Neural cell (in vitro differentiated cells): ENCODE results near the gene CASKIN1. TPM values are rescaled to one million over a fixed set of nuclear protein-coding genes. Genes with fewer than 3 reads are reported as not detected.

Experiments used
- H2AFZ ChIP-seq: fragments of 200-600, 300-800 bp; sonication (generic), shearing (Covaris generic); 2 replicates; pipeline ENCODE4 v1.6.0; 2014; ENCODE audit warnings: low read depth, mild to moderate bottlenecking, antibody characterized with exemption, low read length, moderate library complexity
- H3F3A ChIP-seq: fragments of 200-600 bp; shearing (Covaris generic); 2 replicates; pipeline ENCODE4 v1.6.1; 2016; ENCODE audit warnings: mild to moderate bottlenecking, moderate library complexity, mixed read lengths, antibody characterized with exemption, low read length; ENCODE audit not compliant: insufficient read depth, poor library complexity, severe bottlenecking
- H3K27ac ChIP-seq: fragments of 200-600, 300-800 bp; sonication (generic), shearing (Covaris generic); 2 replicates; pipeline ENCODE4 v1.5.1; 2014; ENCODE audit warnings: mild to moderate bottlenecking, low read length, moderate library complexity
- H3K27me3 ChIP-seq: fragments of 300-800, 200-600 bp; sonication (generic), shearing (Covaris generic); 2 replicates; pipeline ENCODE4 v1.6.0; 2014; ENCODE audit warnings: mild to moderate bottlenecking, low read depth, low read length, moderate library complexity; ENCODE audit not compliant: insufficient read depth
- H3K36me3 ChIP-seq: fragments of 300-800, 200-600 bp; sonication (generic), shearing (Covaris generic); 2 replicates; pipeline ENCODE4 v1.5.1; 2014; ENCODE audit warnings: mild to moderate bottlenecking, antibody characterized with exemption, low read length, moderate library complexity; ENCODE audit not compliant: insufficient read depth
- H3K4me2 ChIP-seq: fragments of 300-800, 200-600 bp; sonication (generic), shearing (Covaris generic); 2 replicates; pipeline ENCODE4 v1.6.0; 2014; ENCODE audit warnings: mild to moderate bottlenecking, low read length
- H3K4me3 ChIP-seq: fragments of 300-800, 200-600 bp; sonication (generic), shearing (Covaris generic); 2 replicates; pipeline ENCODE4 v1.5.1; 2014; ENCODE audit warnings: mild to moderate bottlenecking, low read length, moderate library complexity
- H3K79me2 ChIP-seq: fragments of 200-600 bp; shearing (Covaris generic); replicated peaks from 2 replicates; pipeline ENCODE4 v1.6.0; 2014; ENCODE audit warnings: mild to moderate bottlenecking, low read length, moderate library complexity; ENCODE audit not compliant: insufficient read depth
- H3K9ac ChIP-seq: fragments of 300-800, 200-600 bp; sonication (generic), shearing (Covaris generic); 2 replicates; pipeline ENCODE4 v1.6.1; 2016; ENCODE audit warnings: mild to moderate bottlenecking, low read length, mixed read lengths
- H3K9me2 ChIP-seq: fragments of 200-600 bp; shearing (Covaris generic); 2 replicates; pipeline ENCODE4 v1.6.1; 2016; ENCODE audit warnings: mild to moderate bottlenecking, low read length, mixed read lengths; ENCODE audit not compliant: insufficient read depth
- H3K9me3 ChIP-seq: fragments of 200-600, 300-800 bp; sonication (generic), shearing (Covaris generic); 2 replicates; pipeline ENCODE4 v1.6.1; 2016; ENCODE audit warnings: mild to moderate bottlenecking, mixed run types, low read length, moderate library complexity, mixed read lengths
- H4K20me1 ChIP-seq: fragments of 200-600 bp; shearing (Covaris generic); 2 replicates; pipeline ENCODE4 v1.6.1; 2016; ENCODE audit warnings: mild to moderate bottlenecking, mixed run types; ENCODE audit not compliant: insufficient read depth
- CTCF ChIP-seq: fragments of 450-650 bp; IDR thresholded peaks from 2 replicates; pipeline ENCODE4 v1.5.1; 2014; ENCODE audit warnings: antibody characterized with exemption, mild to moderate bottlenecking, moderate library complexity; ENCODE audit not compliant: poor library complexity, severe bottlenecking
- EP300 ChIP-seq: fragments of 450-650 bp; conservative IDR thresholded peaks from 2 replicates; pipeline ENCODE4 v1.6.1; 2014; ENCODE audit warnings: antibody characterized with exemption, mild to moderate bottlenecking, moderate library complexity; ENCODE audit not compliant: poor library complexity, severe bottlenecking
- EZH2 ChIP-seq: fragments of 200-600, 300-800 bp; shearing (Covaris generic), sonication (generic); IDR thresholded peaks from 2 replicates; pipeline ENCODE4 v1.6.1; 2014; ENCODE audit warnings: antibody characterized with exemption, low read length, borderline replicate concordance, mild to moderate bottlenecking; ENCODE audit not compliant: insufficient read depth, poor library complexity, severe bottlenecking
- MXI1 ChIP-seq: fragments of 450-650 bp; conservative IDR thresholded peaks from 2 replicates; pipeline ENCODE4 v1.6.1; 2014; ENCODE audit warnings: antibody characterized with exemption, mild to moderate bottlenecking; ENCODE audit not compliant: poor library complexity, severe bottlenecking
- POLR2AphosphoS5 ChIP-seq: IDR thresholded peaks from 2 replicates; pipeline ENCODE4 v1.6.1; 2012
- RAD21 ChIP-seq: fragments of 450-650 bp; conservative IDR thresholded peaks from 2 replicates; pipeline ENCODE4 v1.6.1; 2014; ENCODE audit warnings: antibody characterized with exemption, mild to moderate bottlenecking, moderate library complexity
- REST ChIP-seq: IDR thresholded peaks from 2 replicates; pipeline ENCODE4 v1.6.1; 2012; ENCODE audit warnings: borderline replicate concordance
- SMC3 ChIP-seq: fragments of 450-650 bp; conservative IDR thresholded peaks from 2 replicates; pipeline ENCODE4 v1.6.1; 2014; ENCODE audit warnings: antibody characterized with exemption, mild to moderate bottlenecking, moderate library complexity; ENCODE audit not compliant: poor library complexity
- TAF1 ChIP-seq: IDR thresholded peaks from 2 replicates; pipeline ENCODE4 v1.6.1; 2012; ENCODE audit warnings: low read depth
- polyA minus RNA-seq: library from RNA; depleted of rRNA, polyadenylated mRNA; stranded (reverse); fragments of >200 nt; gene quantifications from 2 replicates; pipeline ENCODE4 v1.2.3, GENCODE V29; 2014
- polyA plus RNA-seq: library from polyadenylated mRNA; depleted of rRNA; stranded (reverse); fragments of >200 nt; gene quantifications from 2 replicates; pipeline ENCODE4 v1.2.3, GENCODE V29; 2014

The CASKIN1 gene
- polyA plus RNA-seq: 10.3 and 12.3 TPM in 2 replicates
- 16.8 and 31.2 TPM in 2 replicates for polyA minus RNA-seq

GRCh38 chr16:2196162-2196980 is at the start of gene CASKIN1:
CASKIN1 (minus strand) TSS chr16:2196605; CDS start chr16:2196432, 173 bp downstream.
- H3K27ac ChIP-seq: no peak within 1 kb of the TSS
- peak within 1 kb of the TSS; percentile 76 for H3K4me3 ChIP-seq
- H3K9ac ChIP-seq: peak within 1 kb of the TSS; percentile 73
- no peaks in the 10 kb centered on the region for H3K36me3 ChIP-seq
- H3F3A ChIP-seq: no peaks in the 10 kb centered on the region
- H3K79me2 ChIP-seq: peaks cover 2% of the 10 kb centered on the region
- H3K9me3 ChIP-seq: no peaks in the 10 kb centered on the region
- H4K20me1 ChIP-seq: no peaks in the 10 kb centered on the region
- no peak within 1 kb of the TSS for H2AFZ ChIP-seq
- peaks cover 3% of the 10 kb centered on the region for H3K27me3 ChIP-seq
- peak within 1 kb of the TSS; percentile 80 for H3K4me2 ChIP-seq
- H3K9me2 ChIP-seq: no peaks in the 10 kb centered on the region
- TF ChIP-seq POLR2AphosphoS5 (no peak), SMC3 (no peak), TAF1 (no peak), RAD21 (no peak)

GRCh38 chr16:2244926-2245795 is 48.8 kb upstream of the CASKIN1 start:
- H3K27me3 ChIP-seq: no peaks in the 10 kb centered on the region
- no peak overlapping the region for H3K27ac ChIP-seq
- no peak overlapping the region for H3K4me3 ChIP-seq
- H2AFZ ChIP-seq: no peak overlapping the region
- H4K20me1 ChIP-seq: no peaks in the 10 kb centered on the region
- H3K79me2 ChIP-seq: peaks cover 4% of the 10 kb centered on the region
- H3K9me3 ChIP-seq: no peaks in the 10 kb centered on the region
- H3K4me2 ChIP-seq: no peak overlapping the region
- H3K36me3 ChIP-seq: no peaks in the 10 kb centered on the region
- H3K9me2 ChIP-seq: no peaks in the 10 kb centered on the region
- TF ChIP-seq POLR2AphosphoS5 (no peak), TAF1 (no peak), SMC3 (no peak), RAD21 (no peak)
- no peak overlapping the region for H3K9ac ChIP-seq
- no peaks in the 10 kb centered on the region for H3F3A ChIP-seq

- no peak overlapping the region for H3K4me2 ChIP-seq
- peaks cover 4% of the 10 kb centered on the region for H3K79me2 ChIP-seq
- H4K20me1 ChIP-seq: no peaks in the 10 kb centered on the region
- H3F3A ChIP-seq: no peaks in the 10 kb centered on the region
- H3K9me3 ChIP-seq: no peaks in the 10 kb centered on the region
- H3K9ac ChIP-seq: no peak overlapping the region
- H3K27ac ChIP-seq: no peak overlapping the region
- no peak overlapping the region for H3K4me3 ChIP-seq
- no peak for TF ChIP-seq RAD21
- TF ChIP-seq CTCF: no peak
- TF ChIP-seq EZH2: no peak
- TF ChIP-seq EP300: no peak
- TF ChIP-seq REST: no peak
- TF ChIP-seq TAF1: no peak
- no peak for TF ChIP-seq SMC3
- no peak for TF ChIP-seq MXI1
- TF ChIP-seq POLR2AphosphoS5: no peak
- no peaks in the 10 kb centered on the region for H3K27me3 ChIP-seq
- no peak overlapping the region for H2AFZ ChIP-seq
- no peaks in the 10 kb centered on the region for H3K36me3 ChIP-seq
- H3K9me2 ChIP-seq: no peaks in the 10 kb centered on the region
Observed at GRCh38 chr16:2244301-2244700, 47.9 kb upstream of the CASKIN1 start.
